Measurements from ENCODE around the gene CNGB1. TPM values are rescaled to one million over a fixed set of nuclear protein-coding genes. Genes with fewer than 3 reads are reported as not detected.
"Not testable (repeated sequence)": the region's sequence is repeated elsewhere in the genome, so short reads cannot be mapped to it uniquely, and the experiment has no call there.

The CNGB1 gene
- polyA plus RNA-seq, 1 donor from 2014 or later: 20.7 TPM

- Histone ChIP-seq H3K27me3 (ENCODE audit: insufficient read depth, low read depth, low read length) (no peaks in the 10 kb centered on the region), H4K20me1 (ENCODE audit: insufficient read depth) (no peaks in the 10 kb centered on the region), H3K9me2 (ENCODE audit: insufficient read depth, low read length) (no peaks in the 10 kb centered on the region), H3K4me2 (ENCODE audit: low read length) (no peak overlapping the region), H2AFZ (ENCODE audit: low read depth, low read length) (no peak overlapping the region), H3K79me2 (replicated peaks; ENCODE audit: insufficient read depth, low read length) (no peaks in the 10 kb centered on the region), H3K27ac (ENCODE audit: low read length) (peak overlapping the region; percentile 85), H3K9ac (ENCODE audit: low read length) (peak overlapping the region; percentile 61), H3F3A (ENCODE audit: insufficient read depth, low read length, poor library complexity, severe bottlenecking) (no peaks in the 10 kb centered on the region), H3K4me3 (ENCODE audit: low read length) (peak overlapping the region; percentile 54), H3K36me3 (ENCODE audit: insufficient read depth, low read length) (no peaks in the 10 kb centered on the region), H3K9me3 (ENCODE audit: low read length) (no peaks in the 10 kb centered on the region)
- TF ChIP-seq RAD21 (conservative IDR thresholded peaks at IDR 0.05) (no peak), MXI1 (conservative IDR thresholded peaks at IDR 0.05; ENCODE audit: poor library complexity, severe bottlenecking) (no peak), TAF1 (IDR thresholded peaks at IDR 0.05; ENCODE audit: low read depth) (no peak), SMC3 (conservative IDR thresholded peaks at IDR 0.05; ENCODE audit: poor library complexity) (no peak), REST (IDR thresholded peaks at IDR 0.05; ENCODE audit: borderline replicate concordance) (no peak), EP300 (conservative IDR thresholded peaks at IDR 0.05; ENCODE audit: poor library complexity, severe bottlenecking) (no peak), EZH2 (IDR thresholded peaks at IDR 0.05; ENCODE audit: borderline replicate concordance, insufficient read depth, low read length, poor library complexity, severe bottlenecking) (no peak), POLR2AphosphoS5 (IDR thresholded peaks at IDR 0.05) (no peak)
- TF ChIP-seq, protein P1, sequence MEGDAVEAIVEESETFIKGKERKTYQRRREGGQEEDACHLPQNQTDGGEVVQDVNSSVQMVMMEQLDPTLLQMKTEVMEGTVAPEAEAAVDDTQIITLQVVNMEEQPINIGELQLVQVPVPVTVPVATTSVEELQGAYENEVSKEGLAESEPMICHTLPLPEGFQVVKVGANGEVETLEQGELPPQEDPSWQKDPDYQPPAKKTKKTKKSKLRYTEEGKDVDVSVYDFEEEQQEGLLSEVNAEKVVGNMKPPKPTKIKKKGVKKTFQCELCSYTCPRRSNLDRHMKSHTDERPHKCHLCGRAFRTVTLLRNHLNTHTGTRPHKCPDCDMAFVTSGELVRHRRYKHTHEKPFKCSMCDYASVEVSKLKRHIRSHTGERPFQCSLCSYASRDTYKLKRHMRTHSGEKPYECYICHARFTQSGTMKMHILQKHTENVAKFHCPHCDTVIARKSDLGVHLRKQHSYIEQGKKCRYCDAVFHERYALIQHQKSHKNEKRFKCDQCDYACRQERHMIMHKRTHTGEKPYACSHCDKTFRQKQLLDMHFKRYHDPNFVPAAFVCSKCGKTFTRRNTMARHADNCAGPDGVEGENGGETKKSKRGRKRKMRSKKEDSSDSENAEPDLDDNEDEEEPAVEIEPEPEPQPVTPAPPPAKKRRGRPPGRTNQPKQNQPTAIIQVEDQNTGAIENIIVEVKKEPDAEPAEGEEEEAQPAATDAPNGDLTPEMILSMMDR (IDR thresholded peaks at IDR 0.05; ENCODE audit: poor library complexity, severe bottlenecking): no peak
Observed at GRCh38 chr16:57944970-57945739, 25.8 kb downstream of the CNGB1 start.

DNA sequence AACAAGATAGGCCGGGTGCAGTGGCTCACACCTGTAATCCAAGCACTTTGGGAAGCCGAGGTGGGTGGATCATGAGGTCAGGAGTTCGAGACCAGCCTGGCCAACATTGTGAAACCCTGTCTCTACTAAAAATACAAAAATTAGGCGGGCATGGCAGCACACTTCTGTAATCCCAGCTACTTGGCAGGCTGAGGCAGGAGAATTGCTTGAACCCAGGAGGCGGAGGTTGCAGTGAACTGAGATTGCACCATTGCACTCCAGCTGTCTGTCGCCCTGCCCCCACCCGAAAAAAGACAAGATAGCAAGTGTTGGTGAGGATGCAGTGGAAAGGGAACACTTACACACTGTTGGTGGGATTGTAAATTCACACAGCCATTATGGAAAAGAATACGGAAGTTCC is 27.5 kb downstream of the CNGB1 start:
- not testable (repeated sequence) for H4K20me1 ChIP-seq (ENCODE audit: insufficient read depth); H3K9me2 ChIP-seq (ENCODE audit: insufficient read depth, low read length); H2AFZ ChIP-seq (ENCODE audit: low read depth, low read length); H3F3A ChIP-seq (ENCODE audit: insufficient read depth, low read length, poor library complexity, severe bottlenecking); H3K36me3 ChIP-seq (ENCODE audit: insufficient read depth, low read length); H3K79me2 ChIP-seq (replicated peaks; ENCODE audit: insufficient read depth, low read length); H3K4me2 ChIP-seq (ENCODE audit: low read length); H3K27ac ChIP-seq (ENCODE audit: low read length); H3K9me3 ChIP-seq (ENCODE audit: low read length); H3K27me3 ChIP-seq (ENCODE audit: insufficient read depth, low read depth, low read length); H3K9ac ChIP-seq (ENCODE audit: low read length); H3K4me3 ChIP-seq (ENCODE audit: low read length)

- not testable (repeated sequence) for H3K4me3 ChIP-seq (ENCODE audit: low read length); H2AFZ ChIP-seq (ENCODE audit: low read depth, low read length); H3K27me3 ChIP-seq (ENCODE audit: insufficient read depth, low read depth, low read length); H3F3A ChIP-seq (ENCODE audit: insufficient read depth, low read length, poor library complexity, severe bottlenecking); H3K36me3 ChIP-seq (ENCODE audit: insufficient read depth, low read length); H3K27ac ChIP-seq (ENCODE audit: low read length); H3K79me2 ChIP-seq (replicated peaks; ENCODE audit: insufficient read depth, low read length); H3K4me2 ChIP-seq (ENCODE audit: low read length); H3K9me2 ChIP-seq (ENCODE audit: insufficient read depth, low read length); H3K9ac ChIP-seq (ENCODE audit: low read length); H3K9me3 ChIP-seq (ENCODE audit: low read length); H4K20me1 ChIP-seq (ENCODE audit: insufficient read depth)
Observed at GRCh38 chr16:57941901-57942300, 29.0 kb downstream of the CNGB1 start.

Measured in neural cell (in vitro differentiated cells).